Lower leg skin (tissue), 3 donors: ENCODE results near the gene INO80B.

Experiments used
- POLR2A ChIP-seq, 2 donors: fragments of 450-650 bp; IDR thresholded peaks; one replicate each; pipeline ENCODE4 v1.6.1; 2016 to 2017; ENCODE audit warnings: antibody characterized with exemption in 2 of 2, mild to moderate bottlenecking in 1 of 2, moderate library complexity in 1 of 2
- TF ChIP-seq, protein P1 (sequence below), 3 donors: fragments of 450-650 bp; IDR thresholded peaks; one replicate each; pipeline ENCODE4 v1.5.1; 2016; ENCODE audit warnings: antibody characterized with exemption in 3 of 3, mild to moderate bottlenecking in 3 of 3, moderate library complexity in 2 of 3

DNA sequence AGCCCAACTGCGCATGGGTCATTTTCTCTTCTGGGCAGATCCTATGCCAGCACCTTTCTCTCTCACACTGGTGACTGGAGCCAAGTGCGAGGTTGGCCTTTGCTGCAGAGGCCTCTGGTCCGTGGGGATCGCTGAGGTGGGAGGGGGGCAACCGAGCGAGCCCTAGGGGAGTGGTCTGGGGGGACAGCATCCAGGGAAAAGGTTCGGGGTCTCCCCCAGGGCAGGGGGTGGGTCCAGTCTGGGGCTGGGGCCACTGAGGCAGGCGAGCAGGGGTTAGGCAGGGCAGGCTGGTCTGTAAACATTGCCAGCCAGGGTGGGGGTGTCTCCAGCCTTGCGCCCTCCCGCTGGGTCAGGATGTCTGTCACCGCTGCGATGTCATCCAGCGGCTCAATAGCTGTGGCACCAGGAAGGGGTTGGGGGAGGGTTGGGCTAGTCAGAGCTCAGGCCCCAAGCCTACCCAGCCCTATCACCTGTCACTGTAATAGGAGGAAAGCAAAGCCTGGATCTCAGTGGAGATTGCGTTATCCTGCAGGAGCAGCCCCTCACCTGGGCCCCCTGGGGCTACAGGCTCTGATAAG is 28.6 kb upstream of the INO80B start:
- TF ChIP-seq, protein P1, sequence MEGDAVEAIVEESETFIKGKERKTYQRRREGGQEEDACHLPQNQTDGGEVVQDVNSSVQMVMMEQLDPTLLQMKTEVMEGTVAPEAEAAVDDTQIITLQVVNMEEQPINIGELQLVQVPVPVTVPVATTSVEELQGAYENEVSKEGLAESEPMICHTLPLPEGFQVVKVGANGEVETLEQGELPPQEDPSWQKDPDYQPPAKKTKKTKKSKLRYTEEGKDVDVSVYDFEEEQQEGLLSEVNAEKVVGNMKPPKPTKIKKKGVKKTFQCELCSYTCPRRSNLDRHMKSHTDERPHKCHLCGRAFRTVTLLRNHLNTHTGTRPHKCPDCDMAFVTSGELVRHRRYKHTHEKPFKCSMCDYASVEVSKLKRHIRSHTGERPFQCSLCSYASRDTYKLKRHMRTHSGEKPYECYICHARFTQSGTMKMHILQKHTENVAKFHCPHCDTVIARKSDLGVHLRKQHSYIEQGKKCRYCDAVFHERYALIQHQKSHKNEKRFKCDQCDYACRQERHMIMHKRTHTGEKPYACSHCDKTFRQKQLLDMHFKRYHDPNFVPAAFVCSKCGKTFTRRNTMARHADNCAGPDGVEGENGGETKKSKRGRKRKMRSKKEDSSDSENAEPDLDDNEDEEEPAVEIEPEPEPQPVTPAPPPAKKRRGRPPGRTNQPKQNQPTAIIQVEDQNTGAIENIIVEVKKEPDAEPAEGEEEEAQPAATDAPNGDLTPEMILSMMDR (IDR thresholded peaks at IDR 0.05), result no peak
- TF ChIP-seq POLR2A (IDR thresholded peaks at IDR 0.05), result no peak
